ENCODE data around the gene ZNF570. TPM values are rescaled to one million over a fixed set of nuclear protein-coding genes. Genes with fewer than 3 reads are reported as not detected.

Gene ZNF570
- total RNA-seq, 1 donor from 2014 or later, result 5.8 TPM

DNA sequence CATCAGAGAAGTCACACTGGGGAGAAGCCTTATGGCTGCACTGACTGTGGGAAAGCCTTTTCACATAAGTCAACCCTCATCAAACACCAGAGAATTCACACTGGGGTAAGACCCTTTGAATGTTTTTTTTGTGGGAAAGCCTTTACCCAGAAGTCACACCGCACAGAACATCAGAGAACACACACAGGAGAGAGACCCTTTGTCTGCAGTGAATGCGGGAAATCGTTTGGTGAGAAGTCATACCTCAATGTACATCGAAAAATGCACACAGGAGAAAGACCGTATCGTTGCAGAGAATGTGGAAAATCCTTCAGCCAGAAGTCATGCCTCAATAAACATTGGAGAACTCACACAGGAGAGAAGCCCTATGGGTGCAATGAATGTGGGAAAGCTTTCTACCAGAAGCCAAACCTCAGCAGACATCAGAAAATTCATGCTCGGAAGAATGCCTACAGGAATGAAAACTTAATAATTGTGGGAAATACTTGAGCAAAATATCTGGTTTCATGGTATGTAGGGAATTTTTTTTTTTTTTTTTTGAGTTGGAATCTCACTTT lies 68.3 kb downstream of the ZNF570 start:
- FAIRE-seq (peak; percentile 86), DNase-seq (ENCODE audit: low read depth) (no peak)
- no peaks in the 10 kb centered on the region for H3K27me3 ChIP-seq (ENCODE audit: control insufficient read depth, insufficient read depth, low read length)
- H3K4me3 ChIP-seq (ENCODE audit: low read depth, low read length), result no peak overlapping the region
- peaks cover 7% of the 10 kb centered on the region for H3K36me3 ChIP-seq (ENCODE audit: control insufficient read depth, insufficient read depth, low read length)
- TF ChIP-seq, protein P1, sequence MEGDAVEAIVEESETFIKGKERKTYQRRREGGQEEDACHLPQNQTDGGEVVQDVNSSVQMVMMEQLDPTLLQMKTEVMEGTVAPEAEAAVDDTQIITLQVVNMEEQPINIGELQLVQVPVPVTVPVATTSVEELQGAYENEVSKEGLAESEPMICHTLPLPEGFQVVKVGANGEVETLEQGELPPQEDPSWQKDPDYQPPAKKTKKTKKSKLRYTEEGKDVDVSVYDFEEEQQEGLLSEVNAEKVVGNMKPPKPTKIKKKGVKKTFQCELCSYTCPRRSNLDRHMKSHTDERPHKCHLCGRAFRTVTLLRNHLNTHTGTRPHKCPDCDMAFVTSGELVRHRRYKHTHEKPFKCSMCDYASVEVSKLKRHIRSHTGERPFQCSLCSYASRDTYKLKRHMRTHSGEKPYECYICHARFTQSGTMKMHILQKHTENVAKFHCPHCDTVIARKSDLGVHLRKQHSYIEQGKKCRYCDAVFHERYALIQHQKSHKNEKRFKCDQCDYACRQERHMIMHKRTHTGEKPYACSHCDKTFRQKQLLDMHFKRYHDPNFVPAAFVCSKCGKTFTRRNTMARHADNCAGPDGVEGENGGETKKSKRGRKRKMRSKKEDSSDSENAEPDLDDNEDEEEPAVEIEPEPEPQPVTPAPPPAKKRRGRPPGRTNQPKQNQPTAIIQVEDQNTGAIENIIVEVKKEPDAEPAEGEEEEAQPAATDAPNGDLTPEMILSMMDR (IDR thresholded peaks at IDR 0.05; ENCODE audit: insufficient read depth, low read length, severe bottlenecking), result no peak

Other genes starting within 250 kb of the ZNF570 start
- 3.7 and 3.8 TPM in 2 replicates for gene ZNF527, start 98.3 kb upstream of the ZNF570 start, total RNA-seq
- 2.6 and 2.8 TPM in 2 replicates for gene ZNF569, start 1.9 kb upstream of the ZNF570 start, total RNA-seq
- 1.8 and 3.6 TPM in 2 replicates for gene ZNF793, start 37.6 kb downstream of the ZNF570 start, total RNA-seq
- gene ZNF571, start 125.4 kb downstream of the ZNF570 start, total RNA-seq, result 3.9 and 9.0 TPM in 2 replicates
- under 0.01 and 0.13 TPM in 2 replicates for gene ZNF540, start 125.5 kb downstream of the ZNF570 start, total RNA-seq
- gene ZFP30, start 186.1 kb downstream of the ZNF570 start, total RNA-seq, result 15.0 and 21.1 TPM in 2 replicates